ENCODE data around the gene IQGAP1.
"Not testable (repeated sequence)": the region's sequence is repeated elsewhere in the genome, so short reads cannot be mapped to it uniquely, and the experiment has no call there.

IQGAP1 gene

GRCh38 chr15:90519688-90520087, 131.6 kb downstream of the IQGAP1 start:
- H3K27me3 ChIP-seq (replicated peaks; ENCODE audit: control insufficient read depth, insufficient read depth, low read length), result no peaks in the 10 kb centered on the region
- no peak for TF ChIP-seq CTCF (IDR thresholded peaks at IDR 0.05; ENCODE audit: insufficient read depth, low read length, poor library complexity, severe bottlenecking)
- no peak for DNase-seq (ENCODE audit: extremely low read depth, insufficient read length)

DNA sequence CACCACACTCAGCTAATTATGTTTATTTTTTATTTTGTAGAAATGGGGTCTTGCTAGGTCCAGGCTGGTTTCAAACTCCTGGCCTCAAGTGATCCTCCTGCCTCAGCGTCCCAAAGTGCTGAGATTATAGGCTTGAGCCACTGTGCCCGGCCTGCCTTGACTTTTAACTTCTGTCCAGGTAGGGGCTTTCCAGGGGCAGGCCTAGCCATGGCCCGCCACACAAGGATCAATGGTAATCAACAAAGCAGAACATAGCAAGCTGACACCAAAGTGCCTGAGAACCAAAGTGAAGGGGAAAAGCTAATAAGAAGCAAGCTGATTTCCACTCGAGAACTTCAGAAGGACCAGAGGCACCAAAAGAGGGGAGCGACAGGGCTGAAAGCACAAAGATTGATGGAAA, 132.3 kb downstream of the IQGAP1 start:
- H3K27me3 ChIP-seq (replicated peaks; ENCODE audit: control insufficient read depth, insufficient read depth, low read length), result no peaks in the 10 kb centered on the region
- no peaks in the 10 kb centered on the region for H3K36me3 ChIP-seq (ENCODE audit: control insufficient read depth, insufficient read depth, low read length)
- no peak for DNase-seq (ENCODE audit: extremely low read depth, insufficient read length)
- TF ChIP-seq CTCF (IDR thresholded peaks at IDR 0.05; ENCODE audit: insufficient read depth, low read length, poor library complexity, severe bottlenecking), result no peak
- H3K4me3 ChIP-seq (replicated peaks; ENCODE audit: low read depth, low read length), result no peak overlapping the region

More at GRCh38 chr15:90519688-90520087, 131.6 kb downstream of the IQGAP1 start:
- no peak overlapping the region for H3K4me3 ChIP-seq (replicated peaks; ENCODE audit: low read depth, low read length)
- no peaks in the 10 kb centered on the region for H3K36me3 ChIP-seq (ENCODE audit: control insufficient read depth, insufficient read depth, low read length)

DNA sequence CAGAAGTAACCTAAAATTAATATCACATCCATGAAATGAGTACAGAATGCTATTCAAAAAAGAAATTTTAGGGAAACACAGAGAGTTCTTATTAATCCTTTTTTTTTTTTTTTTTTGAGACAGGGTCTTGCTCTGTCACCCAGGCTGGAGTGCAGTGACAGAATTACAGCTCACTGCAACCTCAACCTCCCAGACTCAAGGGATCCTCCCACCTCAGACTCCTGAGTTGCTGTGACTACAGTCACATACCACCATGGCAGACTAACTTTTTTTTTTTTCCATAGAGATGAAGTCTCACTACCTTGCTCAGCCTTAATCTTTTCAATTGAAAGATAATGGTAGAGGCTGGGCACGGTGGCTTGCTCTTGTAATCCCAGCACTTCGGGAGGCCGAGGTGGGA, 135.3 kb downstream of the IQGAP1 start:
- Histone ChIP-seq H3K27me3 (replicated peaks; ENCODE audit: control insufficient read depth, insufficient read depth, low read length) (no peaks in the 10 kb centered on the region), H3K36me3 (ENCODE audit: control insufficient read depth, insufficient read depth, low read length) (no peaks in the 10 kb centered on the region), H3K4me3 (replicated peaks; ENCODE audit: low read depth, low read length) (no peak overlapping the region)
- DNase-seq (ENCODE audit: extremely low read depth, insufficient read length), result no peak
- TF ChIP-seq CTCF (IDR thresholded peaks at IDR 0.05; ENCODE audit: insufficient read depth, low read length, poor library complexity, severe bottlenecking), result no peak

DNA sequence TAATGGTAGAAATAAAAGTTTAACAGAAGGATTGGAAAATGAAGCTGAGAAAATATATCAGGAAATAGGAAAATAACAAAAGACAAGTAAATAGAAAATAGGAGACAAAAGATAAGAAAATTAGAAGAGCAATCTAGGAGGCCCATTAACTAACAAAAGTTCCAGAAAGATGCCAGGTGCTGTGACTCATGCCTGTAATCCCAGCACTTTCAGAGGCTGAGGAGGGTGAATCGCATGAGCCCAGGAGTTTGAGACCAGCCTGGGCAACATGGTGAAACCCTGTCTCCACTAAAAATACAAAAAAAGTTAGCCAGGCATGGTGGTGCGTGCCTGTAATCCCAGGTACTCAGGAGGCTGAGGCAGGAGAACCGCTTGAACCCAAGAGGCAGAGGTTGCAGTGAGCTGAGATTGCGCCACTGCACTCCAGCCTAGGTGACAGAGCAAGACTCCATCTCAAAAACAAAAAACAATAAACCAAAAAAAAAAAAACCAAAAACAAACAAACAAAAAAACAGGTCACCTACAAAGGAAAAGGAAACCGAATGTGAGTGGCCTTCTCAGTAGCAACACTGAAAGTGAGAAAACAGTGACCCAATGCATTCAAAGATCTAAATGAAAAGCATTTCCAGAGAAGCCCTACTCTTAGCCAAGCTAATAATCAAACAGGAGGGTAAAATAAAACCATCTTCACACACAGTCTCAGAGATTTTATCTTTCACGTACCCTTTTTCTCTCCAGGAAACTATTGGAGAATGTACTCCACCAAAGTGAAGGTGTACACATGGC, 136.2 kb downstream of the IQGAP1 start:
- not testable (repeated sequence) for DNase-seq (ENCODE audit: extremely low read depth, insufficient read length); H3K27me3 ChIP-seq (replicated peaks; ENCODE audit: control insufficient read depth, insufficient read depth, low read length); H3K36me3 ChIP-seq (ENCODE audit: control insufficient read depth, insufficient read depth, low read length); H3K4me3 ChIP-seq (replicated peaks; ENCODE audit: low read depth, low read length)

GRCh38 chr15:90529011-90529370, 140.9 kb downstream of the IQGAP1 start:
- Histone ChIP-seq H3K27me3 (replicated peaks; ENCODE audit: control insufficient read depth, insufficient read depth, low read length) (no peaks in the 10 kb centered on the region), H3K4me3 (replicated peaks; ENCODE audit: low read depth, low read length) (peak overlapping the region; percentile 82), H3K36me3 (ENCODE audit: control insufficient read depth, insufficient read depth, low read length) (no peaks in the 10 kb centered on the region)
- DNase-seq (ENCODE audit: extremely low read depth, insufficient read length), result no peak
- no peak for TF ChIP-seq CTCF (IDR thresholded peaks at IDR 0.05; ENCODE audit: insufficient read depth, low read length, poor library complexity, severe bottlenecking)

DNA sequence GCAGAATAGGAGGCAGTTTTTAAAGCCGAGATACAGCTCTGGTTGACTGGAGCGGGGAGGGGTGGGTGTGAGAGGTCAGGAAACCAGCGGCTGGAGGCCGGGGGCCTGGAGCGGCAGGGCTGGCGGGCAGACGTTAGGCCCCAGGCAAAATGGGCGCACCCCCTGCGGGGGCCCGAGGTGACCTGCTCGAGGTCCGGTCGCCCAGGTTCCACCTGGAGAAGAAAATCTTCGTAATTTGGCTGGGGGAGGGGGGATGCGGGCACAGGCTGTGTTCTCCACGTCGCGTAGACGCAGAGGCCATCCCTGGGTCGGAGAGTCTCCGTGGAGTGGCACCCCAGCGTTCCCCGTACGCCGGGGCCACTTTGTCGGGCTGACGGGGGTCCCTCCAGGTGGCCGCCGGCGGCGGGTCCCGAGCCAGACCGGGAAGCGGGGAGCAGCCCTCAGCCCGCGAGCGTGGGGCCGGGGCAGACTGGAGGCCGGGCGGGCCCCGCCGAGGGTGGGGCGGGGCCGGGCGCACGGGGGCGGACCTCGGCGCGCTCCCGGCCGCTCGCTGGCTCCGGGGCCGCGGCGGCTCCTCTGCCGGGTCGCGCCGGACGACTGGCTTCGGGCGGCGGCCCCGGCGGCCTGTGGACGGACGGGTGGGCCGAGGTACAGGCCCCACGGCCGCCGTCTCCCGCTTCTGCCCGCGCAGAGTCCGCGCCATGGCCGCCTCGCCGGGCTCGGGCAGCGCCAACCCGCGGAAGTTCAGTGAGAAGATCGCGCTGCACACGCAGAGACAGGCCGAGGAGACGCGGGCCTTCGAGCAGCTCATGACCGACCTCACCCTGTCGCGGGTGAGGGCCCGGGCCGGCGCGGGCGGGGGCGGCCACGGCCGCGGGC, 141.6 kb downstream of the IQGAP1 start, which contains the start of gene CRTC3:
Gene CRTC3 (plus strand): TSS at position 553 of the 879 bp plus-strand sequence. CDS start 149 bp downstream, at position 702.
- no peaks in the 10 kb centered on the region for H3K27me3 ChIP-seq (replicated peaks; ENCODE audit: control insufficient read depth, insufficient read depth, low read length)
- DNase-seq (ENCODE audit: extremely low read depth, insufficient read length), result peak; percentile 75
- H3K36me3 ChIP-seq (ENCODE audit: control insufficient read depth, insufficient read depth, low read length), result no peaks in the 10 kb centered on the region
- H3K4me3 ChIP-seq (replicated peaks; ENCODE audit: low read depth, low read length), result peak within 1 kb of the TSS; percentile 82
- TF ChIP-seq CTCF (IDR thresholded peaks at IDR 0.05; ENCODE audit: insufficient read depth, low read length, poor library complexity, severe bottlenecking), result peak; percentile 9
